ENCODE results near the gene TMEM42. TPM values are rescaled to one million over a fixed set of nuclear protein-coding genes. Genes with fewer than 3 reads are reported as not detected.

The TMEM42 gene
- total and polyA plus RNA-seq, 2 of the 13 experiments (the other 11 are each of a cell fraction or from before 2014, with no cell fraction given), result 5.5 to 24.5 TPM

- TF ChIP-seq ZNF512 (CRISPR knock-in tag; IDR thresholded peaks at IDR 0.05) (peak; percentile 76; the same call in 1 of the 2 replicates), EP300 (IDR thresholded peaks at IDR 0.05; ENCODE audit: low read depth in 2 of 2, low read length in 2 of 2) (no peak), EP300 (CRISPR knock-in tag; IDR thresholded peaks at IDR 0.05; ENCODE audit: borderline replicate concordance) (no peak), DPF2 (CRISPR knock-in tag; IDR thresholded peaks at IDR 0.05; ENCODE audit: borderline replicate concordance, low read depth) (no peak), ZNF83 (CRISPR knock-in tag; IDR thresholded peaks at IDR 0.05; ENCODE audit: borderline replicate concordance) (no peak), DR1 (CRISPR knock-in tag; IDR thresholded peaks at IDR 0.05) (no peak; the same call in 1 of the 2 replicates), ZNF431 (CRISPR knock-in tag; IDR thresholded peaks at IDR 0.05; ENCODE audit: borderline replicate concordance, low read depth) (peak; percentile 56; the same call in 1 of the 2 replicates), ZNF672 (CRISPR knock-in tag; IDR thresholded peaks at IDR 0.05) (no peak), SALL1 (CRISPR knock-in tag; IDR thresholded peaks at IDR 0.05) (peak; percentile 68), ZNF512B (CRISPR knock-in tag; IDR thresholded peaks at IDR 0.05; ENCODE audit: borderline replicate concordance) (no peak), FOSL2 (CRISPR knock-in tag; IDR thresholded peaks at IDR 0.05) (peak; percentile 26; the same call in 1 of the 2 replicates), ZNF224 (CRISPR knock-in tag; IDR thresholded peaks at IDR 0.05) (no peak), AGO1 (IDR thresholded peaks at IDR 0.05; ENCODE audit: low read depth, low read length, poor library complexity, severe bottlenecking) (peak; percentile 25), ZNF597 (CRISPR knock-in tag; IDR thresholded peaks at IDR 0.05) (no peak), ZNF761 (CRISPR knock-in tag; conservative IDR thresholded peaks at IDR 0.05) (peak; percentile 68; the same call in 1 of the 2 replicates), ZFP37 (CRISPR knock-in tag; IDR thresholded peaks at IDR 0.05; ENCODE audit: borderline replicate concordance) (peak; percentile 63; the same call in 1 of the 2 replicates)
- TF ChIP-seq, protein P1, sequence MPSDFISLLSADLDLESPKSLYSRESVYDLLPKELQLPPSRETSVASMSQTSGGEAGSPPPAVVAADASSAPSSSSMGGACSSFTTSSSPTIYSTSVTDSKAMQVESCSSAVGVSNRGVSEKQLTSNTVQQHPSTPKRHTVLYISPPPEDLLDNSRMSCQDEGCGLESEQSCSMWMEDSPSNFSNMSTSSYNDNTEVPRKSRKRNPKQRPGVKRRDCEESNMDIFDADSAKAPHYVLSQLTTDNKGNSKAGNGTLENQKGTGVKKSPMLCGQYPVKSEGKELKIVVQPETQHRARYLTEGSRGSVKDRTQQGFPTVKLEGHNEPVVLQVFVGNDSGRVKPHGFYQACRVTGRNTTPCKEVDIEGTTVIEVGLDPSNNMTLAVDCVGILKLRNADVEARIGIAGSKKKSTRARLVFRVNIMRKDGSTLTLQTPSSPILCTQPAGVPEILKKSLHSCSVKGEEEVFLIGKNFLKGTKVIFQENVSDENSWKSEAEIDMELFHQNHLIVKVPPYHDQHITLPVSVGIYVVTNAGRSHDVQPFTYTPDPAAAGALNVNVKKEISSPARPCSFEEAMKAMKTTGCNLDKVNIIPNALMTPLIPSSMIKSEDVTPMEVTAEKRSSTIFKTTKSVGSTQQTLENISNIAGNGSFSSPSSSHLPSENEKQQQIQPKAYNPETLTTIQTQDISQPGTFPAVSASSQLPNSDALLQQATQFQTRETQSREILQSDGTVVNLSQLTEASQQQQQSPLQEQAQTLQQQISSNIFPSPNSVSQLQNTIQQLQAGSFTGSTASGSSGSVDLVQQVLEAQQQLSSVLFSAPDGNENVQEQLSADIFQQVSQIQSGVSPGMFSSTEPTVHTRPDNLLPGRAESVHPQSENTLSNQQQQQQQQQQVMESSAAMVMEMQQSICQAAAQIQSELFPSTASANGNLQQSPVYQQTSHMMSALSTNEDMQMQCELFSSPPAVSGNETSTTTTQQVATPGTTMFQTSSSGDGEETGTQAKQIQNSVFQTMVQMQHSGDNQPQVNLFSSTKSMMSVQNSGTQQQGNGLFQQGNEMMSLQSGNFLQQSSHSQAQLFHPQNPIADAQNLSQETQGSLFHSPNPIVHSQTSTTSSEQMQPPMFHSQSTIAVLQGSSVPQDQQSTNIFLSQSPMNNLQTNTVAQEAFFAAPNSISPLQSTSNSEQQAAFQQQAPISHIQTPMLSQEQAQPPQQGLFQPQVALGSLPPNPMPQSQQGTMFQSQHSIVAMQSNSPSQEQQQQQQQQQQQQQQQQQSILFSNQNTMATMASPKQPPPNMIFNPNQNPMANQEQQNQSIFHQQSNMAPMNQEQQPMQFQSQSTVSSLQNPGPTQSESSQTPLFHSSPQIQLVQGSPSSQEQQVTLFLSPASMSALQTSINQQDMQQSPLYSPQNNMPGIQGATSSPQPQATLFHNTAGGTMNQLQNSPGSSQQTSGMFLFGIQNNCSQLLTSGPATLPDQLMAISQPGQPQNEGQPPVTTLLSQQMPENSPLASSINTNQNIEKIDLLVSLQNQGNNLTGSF (CRISPR knock-in tag; IDR thresholded peaks at IDR 0.05), result no peak
These were observed at the start of gene TMEM42 (continued) for GRCh38 chr3:44861412-44862225.
